B cell (primary cell): ENCODE measurements around the gene PHF21A.

Source experiments
- EZH2 ChIP-seq: IDR thresholded peaks from 2 replicates; pipeline ENCODE4 v1.6.1; 2012; ENCODE audit warnings: borderline replicate concordance, low read depth, mild to moderate bottlenecking, moderate library complexity, low read length; ENCODE audit not compliant: insufficient read depth, poor library complexity, severe bottlenecking
- TF ChIP-seq, protein P1 (sequence below): fragments of 200-600 bp; IDR thresholded peaks from one replicate; pipeline ENCODE4 v1.8.0; 2022; ENCODE audit warnings: antibody characterized with exemption, mild to moderate bottlenecking

DNA sequence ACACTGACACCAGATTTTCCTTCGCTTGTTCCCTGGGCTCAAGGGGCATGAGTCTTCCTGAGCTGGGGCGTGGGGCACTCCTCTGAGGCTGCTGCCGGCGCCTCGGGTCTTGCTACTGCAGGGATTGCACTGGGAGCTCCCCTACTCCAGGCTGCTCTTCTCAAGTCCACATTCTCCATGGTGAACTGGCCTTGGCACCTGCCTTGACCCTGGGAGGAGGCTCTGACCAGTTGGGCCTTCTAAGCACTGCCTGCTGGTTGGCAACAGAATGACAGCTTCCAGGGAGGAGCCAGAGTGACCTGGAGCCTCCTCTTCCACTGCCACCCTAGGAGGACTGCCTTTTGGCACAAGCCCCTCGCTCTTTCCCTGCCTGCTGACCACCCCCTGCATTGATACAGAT, 223.7 kb downstream of the PHF21A start:
- TF ChIP-seq, protein P1, sequence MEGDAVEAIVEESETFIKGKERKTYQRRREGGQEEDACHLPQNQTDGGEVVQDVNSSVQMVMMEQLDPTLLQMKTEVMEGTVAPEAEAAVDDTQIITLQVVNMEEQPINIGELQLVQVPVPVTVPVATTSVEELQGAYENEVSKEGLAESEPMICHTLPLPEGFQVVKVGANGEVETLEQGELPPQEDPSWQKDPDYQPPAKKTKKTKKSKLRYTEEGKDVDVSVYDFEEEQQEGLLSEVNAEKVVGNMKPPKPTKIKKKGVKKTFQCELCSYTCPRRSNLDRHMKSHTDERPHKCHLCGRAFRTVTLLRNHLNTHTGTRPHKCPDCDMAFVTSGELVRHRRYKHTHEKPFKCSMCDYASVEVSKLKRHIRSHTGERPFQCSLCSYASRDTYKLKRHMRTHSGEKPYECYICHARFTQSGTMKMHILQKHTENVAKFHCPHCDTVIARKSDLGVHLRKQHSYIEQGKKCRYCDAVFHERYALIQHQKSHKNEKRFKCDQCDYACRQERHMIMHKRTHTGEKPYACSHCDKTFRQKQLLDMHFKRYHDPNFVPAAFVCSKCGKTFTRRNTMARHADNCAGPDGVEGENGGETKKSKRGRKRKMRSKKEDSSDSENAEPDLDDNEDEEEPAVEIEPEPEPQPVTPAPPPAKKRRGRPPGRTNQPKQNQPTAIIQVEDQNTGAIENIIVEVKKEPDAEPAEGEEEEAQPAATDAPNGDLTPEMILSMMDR: no peak
- no peak for TF ChIP-seq EZH2
